A673 (cell line): Measurements from ENCODE around the gene JMJD8. TPM values are rescaled to one million over a fixed set of nuclear protein-coding genes. Genes with fewer than 3 reads are reported as not detected.

Experiments
- BruUV-seq: library from RNA; stranded (reverse); fragments of 400-500 nt; replicated peaks from 2 replicates; lab custom pipeline; 2021; lab: Mats Ljungman, UMichigan
- CTCF ChIA-PET: fragments of 300-600 bp; sonication (Branson Sonifier 250); formaldehyde crosslinking; loops from one replicate; lab custom pipeline; 2022; ENCODE audit warnings: antibody characterized with exemption; lab: Charles Lee
- POLR2A ChIA-PET: fragments of 300-600 bp; sonication (Branson Sonifier 250); formaldehyde crosslinking; loops from one replicate; lab custom pipeline; 2022; ENCODE audit warnings: antibody characterized with exemption; ENCODE audit not compliant: low non-redundant PET; lab: Charles Lee
- DNase-seq: peaks from one replicate; pipeline ENCODE4 v3.0.0-alpha.2; 2015; ENCODE audit warnings: low spot score
- H3K27ac ChIP-seq: fragments of 200-600 bp; sonication (generic); 2 replicates; pipeline ENCODE4 v1.5.1; 2016; ENCODE audit warnings: mixed run types, low read depth, mild to moderate bottlenecking, mixed read lengths, antibody characterized with exemption, low read length; ENCODE audit not compliant: poor library complexity, severe bottlenecking
- H3K27me3 ChIP-seq: fragments of 200-600 bp; sonication (generic); replicated peaks from 2 replicates; pipeline ENCODE4 v1.6.1; 2017; ENCODE audit warnings: mixed run types, low read depth, mild to moderate bottlenecking, mixed read lengths, antibody characterized with exemption, low read length; ENCODE audit not compliant: insufficient read depth, poor library complexity
- H3K36me3 ChIP-seq: fragments of 200-600 bp; sonication (generic); 2 replicates; pipeline ENCODE4 v1.6.1; 2016; ENCODE audit warnings: mixed run types, mild to moderate bottlenecking, mixed read lengths, antibody characterized with exemption, low read length; ENCODE audit not compliant: insufficient read depth, poor library complexity, severe bottlenecking
- H3K4me1 ChIP-seq: fragments of 200-600 bp; sonication (generic); 2 replicates; pipeline ENCODE4 v1.6.1; 2017; ENCODE audit warnings: mixed run types, mild to moderate bottlenecking, mixed read lengths, antibody characterized with exemption, low read length; ENCODE audit not compliant: insufficient read depth, poor library complexity, severe bottlenecking
- H3K4me3 ChIP-seq: fragments of 200-600 bp; sonication (generic); 2 replicates; pipeline ENCODE4 v1.5.1; 2016; ENCODE audit warnings: low read depth, mixed run types, mild to moderate bottlenecking, mixed read lengths, low read length; ENCODE audit not compliant: poor library complexity, severe bottlenecking
- H3K9me3 ChIP-seq: fragments of 200-600 bp; sonication (generic); 2 replicates; pipeline ENCODE4 v1.6.1; 2016; ENCODE audit warnings: mixed run types, low read depth, mild to moderate bottlenecking, mixed read lengths, antibody characterized with exemption, low read length; ENCODE audit not compliant: poor library complexity, severe bottlenecking
- EZH2 ChIP-seq: fragments of 200-600 bp; sonication (generic); IDR thresholded peaks from 2 replicates; pipeline ENCODE4 v1.6.1; 2017; ENCODE audit warnings: borderline replicate concordance, low read depth, mild to moderate bottlenecking, mixed read lengths, antibody characterized with exemption, low read length; ENCODE audit not compliant: poor library complexity, severe bottlenecking
- intact Hi-C: fragments of 100-400 bp; cut with micrococcal nuclease; formaldehyde crosslinking; loops from one replicate; pipeline ENCODE4 v1.10.0; 2022; ENCODE audit not compliant: unreplicated experiment
- total RNA-seq: library from RNA; stranded (reverse); gene quantifications from 2 replicates; pipeline ENCODE4 v1.2.3, GENCODE V29; 2021
- TF ChIP-seq, protein P1 (sequence below): fragments of 300-800, 200-600 bp; sonication (generic); conservative IDR thresholded peaks from 2 replicates; pipeline ENCODE4 v1.5.1; 2017; ENCODE audit warnings: low read depth, mild to moderate bottlenecking, antibody characterized with exemption, low read length, moderate library complexity, mixed read lengths

The JMJD8 gene
- total RNA-seq, 1 experiment from 2014 or later: 87.1 TPM

DNA sequence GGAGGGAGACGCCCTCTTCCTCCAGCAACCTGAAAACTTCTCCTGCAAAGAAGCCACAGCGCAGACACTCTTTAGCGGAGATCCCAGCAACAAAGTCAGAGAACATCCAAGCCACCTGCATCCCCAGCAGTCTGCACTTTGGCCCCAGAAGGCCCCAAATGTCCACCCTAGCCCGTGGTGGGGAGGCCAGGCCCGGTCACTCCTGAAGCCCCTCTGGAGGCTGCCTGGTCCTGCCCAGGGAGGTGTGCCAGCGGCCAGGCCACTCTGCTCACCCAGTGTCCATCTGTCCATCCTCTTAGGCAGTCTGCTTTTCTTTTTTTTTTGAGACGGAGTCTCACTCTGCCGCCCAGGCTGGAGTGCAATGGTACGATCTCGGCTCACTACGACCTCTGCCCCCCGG is 48.2 kb upstream of the JMJD8 start:
- BruUV-seq: no TSS peak
- H3K4me3 ChIP-seq: no peak overlapping the region
- no peaks in the 10 kb centered on the region for H3K9me3 ChIP-seq
- H3K27me3 ChIP-seq: no peaks in the 10 kb centered on the region
- TF ChIP-seq, protein P1, sequence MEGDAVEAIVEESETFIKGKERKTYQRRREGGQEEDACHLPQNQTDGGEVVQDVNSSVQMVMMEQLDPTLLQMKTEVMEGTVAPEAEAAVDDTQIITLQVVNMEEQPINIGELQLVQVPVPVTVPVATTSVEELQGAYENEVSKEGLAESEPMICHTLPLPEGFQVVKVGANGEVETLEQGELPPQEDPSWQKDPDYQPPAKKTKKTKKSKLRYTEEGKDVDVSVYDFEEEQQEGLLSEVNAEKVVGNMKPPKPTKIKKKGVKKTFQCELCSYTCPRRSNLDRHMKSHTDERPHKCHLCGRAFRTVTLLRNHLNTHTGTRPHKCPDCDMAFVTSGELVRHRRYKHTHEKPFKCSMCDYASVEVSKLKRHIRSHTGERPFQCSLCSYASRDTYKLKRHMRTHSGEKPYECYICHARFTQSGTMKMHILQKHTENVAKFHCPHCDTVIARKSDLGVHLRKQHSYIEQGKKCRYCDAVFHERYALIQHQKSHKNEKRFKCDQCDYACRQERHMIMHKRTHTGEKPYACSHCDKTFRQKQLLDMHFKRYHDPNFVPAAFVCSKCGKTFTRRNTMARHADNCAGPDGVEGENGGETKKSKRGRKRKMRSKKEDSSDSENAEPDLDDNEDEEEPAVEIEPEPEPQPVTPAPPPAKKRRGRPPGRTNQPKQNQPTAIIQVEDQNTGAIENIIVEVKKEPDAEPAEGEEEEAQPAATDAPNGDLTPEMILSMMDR: no peak
- TF ChIP-seq EZH2: no peak
- CTCF ChIA-PET: no interaction called here
- peaks cover 14% of the 10 kb centered on the region for H3K36me3 ChIP-seq
- intact Hi-C loops: no loop called here
- no peak for DNase-seq
- H3K4me1 ChIP-seq: peaks cover 8% of the 10 kb centered on the region
- POLR2A ChIA-PET: no interaction called here
- H3K27ac ChIP-seq: no peak overlapping the region

DNA sequence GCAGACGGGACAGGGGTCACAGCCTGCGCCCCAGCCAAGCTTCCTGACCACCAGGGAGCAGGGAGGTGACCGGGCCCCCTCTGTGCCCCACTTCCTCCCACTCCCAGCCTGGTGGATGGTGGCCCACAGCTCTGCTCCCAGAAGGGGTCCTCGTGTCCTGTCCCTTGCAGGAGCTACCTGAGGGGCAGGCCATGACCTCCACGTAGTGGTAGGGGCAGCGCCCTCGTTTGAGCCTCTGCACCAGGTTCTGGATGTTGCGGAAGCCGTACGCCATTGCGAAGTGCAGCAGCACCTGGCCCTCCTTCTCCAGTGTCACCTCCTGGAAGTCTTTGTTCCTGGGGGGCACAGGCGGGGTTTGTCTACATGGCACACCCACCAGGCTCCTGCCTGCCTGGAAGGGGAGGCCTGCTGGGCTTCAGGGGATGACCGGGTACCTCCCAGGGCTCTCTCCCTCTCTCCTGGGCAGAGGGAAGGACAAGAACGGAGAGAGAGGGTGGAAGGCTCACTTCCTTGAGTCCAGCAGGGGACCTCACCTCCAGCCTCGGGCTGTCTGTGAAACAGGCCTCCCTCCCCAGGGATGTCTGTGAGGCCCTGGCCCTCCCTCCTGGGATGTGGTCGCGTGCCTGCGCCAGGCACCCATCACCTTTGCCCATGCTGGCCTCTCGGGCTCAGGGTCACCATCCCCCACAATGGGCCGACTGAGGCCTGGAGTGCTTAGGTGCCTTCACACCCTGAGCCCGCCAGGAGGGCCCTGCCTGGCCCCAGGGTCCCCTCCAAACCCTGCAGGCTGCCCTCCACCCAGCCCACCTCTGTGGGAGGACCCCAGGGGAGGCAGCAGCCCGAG is 46.8 kb upstream of the JMJD8 start:
- intact Hi-C loops: no loop called here
- Histone ChIP-seq H3K36me3 (peaks cover 7% of the 10 kb centered on the region), H3K27me3 (no peaks in the 10 kb centered on the region), H3K4me3 (no peak overlapping the region), H3K4me1 (peaks cover 10% of the 10 kb centered on the region), H3K27ac (no peak overlapping the region), H3K9me3 (no peaks in the 10 kb centered on the region)
- no peak for TF ChIP-seq EZH2
- TF ChIP-seq, protein P1: no peak
- DNase-seq: no peak
- CTCF ChIA-PET: no interaction called here
- POLR2A ChIA-PET: no interaction called here
- BruUV-seq: no TSS peak

DNA sequence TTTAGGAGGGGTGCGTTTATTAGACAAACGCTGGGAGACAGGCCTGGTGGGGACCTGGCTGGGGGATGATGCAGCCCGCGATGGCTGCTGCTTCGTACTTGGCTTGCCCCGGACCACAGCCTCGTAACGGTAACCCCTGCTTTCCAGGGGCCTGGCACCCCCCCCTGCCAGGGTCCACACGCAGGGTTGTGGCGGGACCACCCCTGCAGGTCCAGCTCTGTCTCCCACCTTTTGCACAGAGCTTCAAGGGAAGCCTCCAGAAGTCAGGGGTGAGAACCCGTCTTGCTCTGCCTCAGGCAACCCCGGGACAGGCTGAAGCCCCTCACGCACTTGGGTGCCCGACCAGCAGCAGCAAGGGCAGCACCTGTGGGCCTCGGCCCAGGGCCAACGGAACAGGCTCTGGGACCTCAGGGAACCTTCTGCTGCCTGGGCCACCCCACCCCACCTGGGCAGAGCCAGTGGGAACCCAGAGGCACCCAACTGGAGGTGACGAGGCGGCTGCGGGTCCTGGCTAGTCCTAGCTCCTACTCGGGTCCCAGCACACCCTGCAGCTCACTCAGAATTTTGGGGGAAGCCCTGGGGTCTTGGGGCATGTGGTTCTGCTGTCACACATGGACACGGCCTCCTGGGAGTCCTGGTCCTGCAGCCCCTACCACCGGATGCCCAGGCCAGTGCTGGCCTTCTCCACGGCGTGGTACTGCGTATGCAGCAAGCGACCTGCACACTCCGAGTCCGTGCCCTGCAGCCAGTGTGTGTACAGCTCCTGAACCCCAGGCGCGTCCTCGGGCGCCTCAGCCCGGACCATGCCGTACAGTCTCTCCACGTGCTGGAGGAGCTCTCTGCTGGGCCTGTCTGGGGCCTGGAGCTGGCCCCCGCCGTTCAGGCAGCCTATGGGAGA is 45.9 kb upstream of the JMJD8 start:
- H3K27ac ChIP-seq: no peak overlapping the region
- POLR2A ChIA-PET: no interaction called here
- no peak overlapping the region for H3K4me3 ChIP-seq
- H3K4me1 ChIP-seq: peaks cover 10% of the 10 kb centered on the region
- peaks cover 7% of the 10 kb centered on the region for H3K36me3 ChIP-seq
- intact Hi-C loops: no loop called here
- TF ChIP-seq EZH2: no peak
- TF ChIP-seq, protein P1: no peak
- BruUV-seq: no TSS peak
- no peaks in the 10 kb centered on the region for H3K27me3 ChIP-seq
- CTCF ChIA-PET: interaction anchor here (0.8 kb wide), 1 partner anchor 18 kb away, joined by 3 read pairs; no protein-coding TSS in a partner anchor
- DNase-seq: no peak
- H3K9me3 ChIP-seq: no peaks in the 10 kb centered on the region
